ENCODE measurements around the gene C16orf95. TPM values are rescaled to one million over a fixed set of nuclear protein-coding genes. Genes with fewer than 3 reads are reported as not detected.

Gene C16orf95
- total RNA-seq, 1 donor from 2014 or later: 1.7 TPM

GRCh38 chr16:87361916-87362619 lies 44.9 kb upstream of the C16orf95 start:
- H3K4me3 ChIP-seq (ENCODE audit: low read depth, low read length): no peak overlapping the region
- DNase-seq (ENCODE audit: low read depth): no peak
- TF ChIP-seq CTCF (conservative IDR thresholded peaks at IDR 0.05; ENCODE audit: low read depth, low read length): no peak

- no peak for DNase-seq (ENCODE audit: low read depth)
- H3K4me3 ChIP-seq (ENCODE audit: low read depth, low read length): no peak overlapping the region
- no peak for TF ChIP-seq CTCF (conservative IDR thresholded peaks at IDR 0.05; ENCODE audit: low read depth, low read length)
Measured at GRCh38 chr16:87360862-87361610, 43.8 kb upstream of the C16orf95 start.

GRCh38 chr16:87359121-87359520 lies 41.9 kb upstream of the C16orf95 start:
- no peak for DNase-seq (ENCODE audit: low read depth)
- no peak for TF ChIP-seq CTCF (conservative IDR thresholded peaks at IDR 0.05; ENCODE audit: low read depth, low read length)

GRCh38 chr16:87358696-87359095 lies 41.5 kb upstream of the C16orf95 start:
- no peak overlapping the region for H3K4me3 ChIP-seq (ENCODE audit: low read depth, low read length)
- DNase-seq (ENCODE audit: low read depth): no peak
- no peak for TF ChIP-seq CTCF (conservative IDR thresholded peaks at IDR 0.05; ENCODE audit: low read depth, low read length)

More at GRCh38 chr16:87359121-87359520, 41.9 kb upstream of the C16orf95 start:
- no peak overlapping the region for H3K4me3 ChIP-seq (ENCODE audit: low read depth, low read length)

- DNase-seq (ENCODE audit: low read depth): no peak
- no peak for TF ChIP-seq CTCF (conservative IDR thresholded peaks at IDR 0.05; ENCODE audit: low read depth, low read length)
Measured at GRCh38 chr16:87358250-87358649, 41.1 kb upstream of the C16orf95 start.

GRCh38 chr16:87356491-87356853 lies 39.3 kb upstream of the C16orf95 start:
- TF ChIP-seq CTCF (conservative IDR thresholded peaks at IDR 0.05; ENCODE audit: low read depth, low read length): no peak
- no peak overlapping the region for H3K4me3 ChIP-seq (ENCODE audit: low read depth, low read length)
- DNase-seq (ENCODE audit: low read depth): no peak

More at GRCh38 chr16:87358250-87358649, 41.1 kb upstream of the C16orf95 start:
- H3K4me3 ChIP-seq (ENCODE audit: low read depth, low read length): no peak overlapping the region
